Measurements from ENCODE around the gene ZFYVE21. TPM values are rescaled to one million over a fixed set of nuclear protein-coding genes. Genes with fewer than 3 reads are reported as not detected.

The ZFYVE21 gene
- total RNA-seq, 1 donor from 2014 or later = 76.1 TPM

GRCh38 chr14:103714063-103714724 lies 1.4 kb upstream of the ZFYVE21 start:
- no peaks in the 10 kb centered on the region for H3K27me3 ChIP-seq (ENCODE audit: control insufficient read depth, insufficient read depth, low read length)
- no peak for TF ChIP-seq CTCF (IDR thresholded peaks at IDR 0.05; ENCODE audit: insufficient read depth, low read length, severe bottlenecking)
- peaks cover 8% of the 10 kb centered on the region for H3K36me3 ChIP-seq (ENCODE audit: control insufficient read depth, insufficient read depth, low read length)
- peak overlapping the region; percentile 48 for H3K4me3 ChIP-seq (ENCODE audit: low read depth, low read length)
- FAIRE-seq (no peak), DNase-seq (ENCODE audit: low read depth) (no peak)

GRCh38 chr14:103716091-103716801 lies 636 bp downstream of the ZFYVE21 start:
- Histone ChIP-seq H3K36me3 (ENCODE audit: control insufficient read depth, insufficient read depth, low read length) (peaks cover 10% of the 10 kb centered on the region), H3K4me3 (ENCODE audit: low read depth, low read length) (peak overlapping the region; percentile 79), H3K27me3 (ENCODE audit: control insufficient read depth, insufficient read depth, low read length) (no peaks in the 10 kb centered on the region)
- DNase-seq (ENCODE audit: low read depth) = no peak
- FAIRE-seq = no peak
- TF ChIP-seq CTCF (IDR thresholded peaks at IDR 0.05; ENCODE audit: insufficient read depth, low read length, severe bottlenecking) = no peak

- Histone ChIP-seq H3K36me3 (ENCODE audit: control insufficient read depth, insufficient read depth, low read length) (peaks cover 10% of the 10 kb centered on the region), H3K4me3 (ENCODE audit: low read depth, low read length) (peak overlapping the region; percentile 79), H3K27me3 (ENCODE audit: control insufficient read depth, insufficient read depth, low read length) (no peaks in the 10 kb centered on the region)
- FAIRE-seq (no peak), DNase-seq (ENCODE audit: low read depth) (no peak)
- TF ChIP-seq CTCF (IDR thresholded peaks at IDR 0.05; ENCODE audit: insufficient read depth, low read length, severe bottlenecking) = no peak
These were observed 1.3 kb downstream of the ZFYVE21 start for GRCh38 chr14:103716899-103717411.

- DNase-seq (ENCODE audit: low read depth) (no peak), FAIRE-seq (no peak)
- peaks cover 9% of the 10 kb centered on the region for H3K36me3 ChIP-seq (ENCODE audit: control insufficient read depth, insufficient read depth, low read length)
- TF ChIP-seq CTCF (IDR thresholded peaks at IDR 0.05; ENCODE audit: insufficient read depth, low read length, severe bottlenecking) = no peak
- no peaks in the 10 kb centered on the region for H3K27me3 ChIP-seq (ENCODE audit: control insufficient read depth, insufficient read depth, low read length)
- H3K4me3 ChIP-seq (ENCODE audit: low read depth, low read length) = no peak overlapping the region
These were observed 3.0 kb downstream of the ZFYVE21 start for GRCh38 chr14:103718572-103718971.

GRCh38 chr14:103719751-103720150 lies 4.1 kb downstream of the ZFYVE21 start:
- DNase-seq (ENCODE audit: low read depth) (no peak), FAIRE-seq (no peak)
- no peak for TF ChIP-seq CTCF (IDR thresholded peaks at IDR 0.05; ENCODE audit: insufficient read depth, low read length, severe bottlenecking)
- Histone ChIP-seq H3K27me3 (ENCODE audit: control insufficient read depth, insufficient read depth, low read length) (no peaks in the 10 kb centered on the region), H3K36me3 (ENCODE audit: control insufficient read depth, insufficient read depth, low read length) (peaks cover 12% of the 10 kb centered on the region), H3K4me3 (ENCODE audit: low read depth, low read length) (no peak overlapping the region)
